WTC11 (cell line): ENCODE measurements around the gene PRDM15. TPM values are rescaled to one million over a fixed set of nuclear protein-coding genes. Genes with fewer than 3 reads are reported as not detected.
A peak's percentile ranks its signal among the peaks of the same experiment; 100 is the strongest.

Experiments
- ATAC-seq: fragments of 200-7000 bp; cut with Tn5 transposase; 2 replicates; pipeline ENCODE4 v1.10.0; 2021; ENCODE audit warnings: mild to moderate bottlenecking, moderate library complexity
- CTCF ChIA-PET: fragments of 300-600 bp; sonication (Branson Sonifier 250); formaldehyde crosslinking; loops from one replicate; lab custom pipeline; 2021; ENCODE audit warnings: antibody characterized with exemption; lab: Charles Lee
- POLR2A ChIA-PET: fragments of 350-600 bp; sonication (Branson Sonifier 250); formaldehyde crosslinking; loops from one replicate; lab custom pipeline; 2021; ENCODE audit warnings: antibody characterized with exemption; lab: Charles Lee
- DNase-seq: peaks from one replicate; pipeline ENCODE4 v3.0.0; 2021; ENCODE audit warnings: low spot score
- H3K27ac Mint-ChIP-seq: 2 replicates; pipeline ENCODE4 v1.8.0; 2021; ENCODE audit warnings: mixed read lengths
- H3K27me3 Mint-ChIP-seq: 2 replicates; pipeline ENCODE4 v1.8.0; 2021; ENCODE audit warnings: low read depth, mild to moderate bottlenecking, moderate library complexity, mixed read lengths
- H3K36me3 Mint-ChIP-seq: 2 replicates; pipeline ENCODE4 v1.8.0; 2021; ENCODE audit warnings: mixed read lengths
- H3K4me1 Mint-ChIP-seq: 2 replicates; pipeline ENCODE4 v1.8.0; 2022; ENCODE audit warnings: mixed read lengths
- H3K4me3 Mint-ChIP-seq: 2 replicates; pipeline ENCODE4 v1.8.0; 2021; ENCODE audit warnings: mild to moderate bottlenecking, moderate library complexity, mixed read lengths
- H3K9me3 Mint-ChIP-seq: 2 replicates; pipeline ENCODE4 v1.8.0; 2021; ENCODE audit warnings: mixed read lengths
- CREM ChIP-seq: sonication (generic); formaldehyde crosslinking; IDR thresholded peaks from 2 replicates; pipeline ENCODE4 v1.8.1; 2022; ENCODE audit warnings: mild to moderate bottlenecking, missing genetic modification reagents, moderate library complexity
- FOXP1 ChIP-seq: sonication (generic); formaldehyde crosslinking; IDR thresholded peaks from 2 replicates; pipeline ENCODE4 v1.8.0; 2022; ENCODE audit warnings: missing genetic modification reagents, mild to moderate bottlenecking, moderate library complexity, borderline replicate concordance
- MYBL2 ChIP-seq: sonication (generic); formaldehyde crosslinking; IDR thresholded peaks from 2 replicates; pipeline ENCODE4 v1.8.1; 2023; ENCODE audit warnings: mild to moderate bottlenecking, moderate library complexity, missing genetic modification reagents
- SMAD4 ChIP-seq: sonication (generic); formaldehyde crosslinking; IDR thresholded peaks from 2 replicates; pipeline ENCODE4 v1.8.0; 2022; ENCODE audit warnings: mild to moderate bottlenecking, missing genetic modification reagents
- SP1 ChIP-seq: sonication (generic); formaldehyde crosslinking; conservative IDR thresholded peaks from 2 replicates; pipeline ENCODE4 v1.8.1; 2022; ENCODE audit warnings: missing genetic modification reagents
- ZNF232 ChIP-seq: sonication (generic); formaldehyde crosslinking; IDR thresholded peaks from 2 replicates; pipeline ENCODE4 v1.8.0; 2022; ENCODE audit warnings: mild to moderate bottlenecking, missing genetic modification reagents
- ZNF416 ChIP-seq: fragments of 250-450 bp; sonication (Bioruptor Pico); IDR thresholded peaks from 2 replicates; pipeline ENCODE4 v1.9.0; 2021; ENCODE audit warnings: mild to moderate bottlenecking, inconsistent platforms
- ZNF423 ChIP-seq: fragments of 250-450 bp; sonication (Bioruptor Pico); IDR thresholded peaks from 2 replicates; pipeline ENCODE4 v2.1.2; 2022; ENCODE audit warnings: mild to moderate bottlenecking, moderate library complexity
- total RNA-seq: library from RNA; stranded (reverse); gene quantifications from 3 replicates; pipeline ENCODE4 v1.2.3, GENCODE V29; 2021
- TF ChIP-seq, protein P1 (sequence below): sonication (generic); formaldehyde crosslinking; IDR thresholded peaks from 2 replicates; pipeline ENCODE4 v1.8.0; 2022; ENCODE audit warnings: mild to moderate bottlenecking, missing genetic modification reagents
- TF ChIP-seq, protein P2 (sequence below): sonication (generic); formaldehyde crosslinking; IDR thresholded peaks from 2 replicates; pipeline ENCODE4 v1.8.0; 2022; ENCODE audit warnings: mild to moderate bottlenecking, missing genetic modification reagents
- TF ChIP-seq, protein P3 (sequence below): sonication (generic); formaldehyde crosslinking; IDR thresholded peaks from 2 replicates; pipeline ENCODE4 v1.8.1; 2022; ENCODE audit warnings: mild to moderate bottlenecking, moderate library complexity, missing genetic modification reagents
- TF ChIP-seq, protein P4 (sequence below): sonication (generic); formaldehyde crosslinking; IDR thresholded peaks from 2 replicates; pipeline ENCODE4 v1.8.0; 2022; ENCODE audit warnings: mild to moderate bottlenecking, missing genetic modification reagents
- TF ChIP-seq, protein P5 (sequence below): fragments of 250-450 bp; sonication (Bioruptor Pico); IDR thresholded peaks from 2 replicates; pipeline ENCODE4 v1.9.0; 2021; ENCODE audit warnings: moderate library complexity, mild to moderate bottlenecking, inconsistent platforms, borderline replicate concordance
- TF ChIP-seq, protein P6 (sequence below): sonication (generic); formaldehyde crosslinking; IDR thresholded peaks from 2 replicates; pipeline ENCODE4 v1.8.0; 2023; ENCODE audit warnings: missing genetic modification reagents
- TF ChIP-seq, protein P7 (sequence below): fragments of 250-450 bp; sonication (Bioruptor Pico); IDR thresholded peaks from 2 replicates; pipeline ENCODE4 v1.8.0; 2021; ENCODE audit warnings: mild to moderate bottlenecking
- TF ChIP-seq, protein P8 (sequence below): fragments of 200-600 bp; IDR thresholded peaks from 2 replicates; pipeline ENCODE4 v1.8.0; 2022; ENCODE audit warnings: antibody characterized with exemption
- TF ChIP-seq, protein P9 (sequence below): sonication (generic); formaldehyde crosslinking; IDR thresholded peaks from 2 replicates; pipeline ENCODE4 v1.8.0; 2022; ENCODE audit warnings: mild to moderate bottlenecking, missing genetic modification reagents

The PRDM15 gene
- total RNA-seq, 1 experiment from 2014 or later, result 12.9 TPM

DNA sequence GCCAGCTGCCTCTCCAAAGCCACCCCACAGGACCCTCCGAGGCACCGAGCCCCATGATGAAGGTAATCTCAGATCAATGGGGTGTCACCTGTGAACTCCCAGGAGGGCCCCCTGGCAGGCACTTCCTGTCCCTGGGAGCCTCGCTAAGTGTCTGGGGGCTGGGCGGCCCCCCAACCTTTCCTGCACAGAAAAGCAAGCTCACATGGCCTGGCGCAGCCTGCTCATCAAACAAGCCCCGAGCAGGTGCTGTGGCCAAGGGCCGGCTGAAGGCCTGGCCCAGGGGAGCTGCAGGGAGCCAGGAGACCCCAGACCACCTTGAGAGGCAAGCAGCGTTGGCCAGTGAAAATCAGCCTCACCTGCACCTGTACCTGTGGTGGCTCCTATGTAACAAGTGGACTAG is 115.1 kb downstream of the PRDM15 start:
- no peak for ATAC-seq
- H3K27me3 Mint-ChIP-seq, result peaks cover 78% of the 10 kb centered on the region
- CTCF ChIA-PET, result interaction anchor here (2.1 to 14.5 kb wide), 6 partner anchors 8 to 152 kb away, joined by 9 to 207 read pairs (median 27); no protein-coding TSS in a partner anchor
- no peaks in the 10 kb centered on the region for H3K9me3 Mint-ChIP-seq
- TF ChIP-seq ZNF423 (CRISPR knock-in tag), result peak; percentile 38; the same call in 1 of the 2 replicates
- TF ChIP-seq ZNF232 (CRISPR knock-in tag), result no peak
- TF ChIP-seq, protein P1, sequence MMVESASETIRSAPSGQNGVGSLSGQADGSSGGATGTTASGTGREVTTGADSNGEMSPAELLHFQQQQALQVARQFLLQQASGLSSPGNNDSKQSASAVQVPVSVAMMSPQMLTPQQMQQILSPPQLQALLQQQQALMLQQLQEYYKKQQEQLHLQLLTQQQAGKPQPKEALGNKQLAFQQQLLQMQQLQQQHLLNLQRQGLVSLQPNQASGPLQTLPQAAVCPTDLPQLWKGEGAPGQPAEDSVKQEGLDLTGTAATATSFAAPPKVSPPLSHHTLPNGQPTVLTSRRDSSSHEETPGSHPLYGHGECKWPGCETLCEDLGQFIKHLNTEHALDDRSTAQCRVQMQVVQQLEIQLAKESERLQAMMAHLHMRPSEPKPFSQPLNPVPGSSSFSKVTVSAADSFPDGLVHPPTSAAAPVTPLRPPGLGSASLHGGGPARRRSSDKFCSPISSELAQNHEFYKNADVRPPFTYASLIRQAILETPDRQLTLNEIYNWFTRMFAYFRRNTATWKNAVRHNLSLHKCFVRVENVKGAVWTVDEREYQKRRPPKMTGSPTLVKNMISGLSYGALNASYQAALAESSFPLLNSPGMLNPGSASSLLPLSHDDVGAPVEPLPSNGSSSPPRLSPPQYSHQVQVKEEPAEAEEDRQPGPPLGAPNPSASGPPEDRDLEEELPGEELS (CRISPR knock-in tag), result no peak
- TF ChIP-seq FOXP1 (CRISPR knock-in tag), result no peak
- TF ChIP-seq, all 79 proteins: peak for 1
- no peaks in the 10 kb centered on the region for H3K36me3 Mint-ChIP-seq
- DNase-seq, result no peak
- H3K4me3 Mint-ChIP-seq, result peak overlapping the region; percentile 82
- peaks cover 86% of the 10 kb centered on the region for H3K4me1 Mint-ChIP-seq
- H3K27ac Mint-ChIP-seq, result no peak overlapping the region; the same call in 1 of the 2 replicates
- POLR2A ChIA-PET, result interaction anchor here (2.3 kb wide), 1 partner anchor 151 kb away, joined by 7 read pairs; no protein-coding TSS in a partner anchor

DNA sequence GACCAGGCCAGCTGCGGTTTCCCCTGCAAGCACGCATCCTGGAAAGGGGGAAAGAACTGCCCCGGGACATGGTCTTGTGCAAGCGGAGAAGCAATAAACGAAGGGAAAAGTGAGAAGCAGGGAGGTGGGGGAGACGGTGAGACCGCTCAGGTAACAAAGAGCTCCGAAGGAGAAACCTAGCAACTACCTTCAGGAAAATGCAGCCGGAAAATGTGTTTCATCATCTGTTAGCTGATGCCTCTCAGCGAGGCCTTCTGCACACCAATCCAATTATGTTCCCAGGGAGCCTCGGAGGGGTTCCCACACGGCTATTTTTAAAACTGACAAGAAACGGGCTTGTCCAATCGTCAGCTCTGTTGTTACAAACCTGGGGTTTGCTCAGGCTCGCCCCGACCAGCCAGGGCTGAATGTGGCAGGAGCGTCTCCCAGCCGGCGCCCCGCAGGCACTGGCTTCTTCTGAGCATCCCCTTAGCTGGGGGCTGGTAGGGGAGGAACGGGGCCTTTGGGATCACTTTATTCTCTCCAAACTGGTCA is 115.7 kb downstream of the PRDM15 start:
- H3K27ac Mint-ChIP-seq, result peak overlapping the region; percentile 89
- no peak for ATAC-seq
- POLR2A ChIA-PET, result interaction anchor here (2.3 kb wide), 1 partner anchor 151 kb away, joined by 7 read pairs; no protein-coding TSS in a partner anchor
- CTCF ChIA-PET, result interaction anchor here (1.1 to 14.5 kb wide), 7 partner anchors 8 to 152 kb away, joined by 3 to 207 read pairs (median 26); no protein-coding TSS in a partner anchor
- peak overlapping the region; percentile 82 for H3K4me3 Mint-ChIP-seq
- H3K27me3 Mint-ChIP-seq, result peaks cover 73% of the 10 kb centered on the region
- TF ChIP-seq ZNF423 (CRISPR knock-in tag) (no peak), SMAD4 (no peak), ZNF416 (CRISPR knock-in tag) (no peak), SP1 (no peak), CREM (CRISPR knock-in tag) (no peak), ZNF232 (CRISPR knock-in tag) (no peak), MYBL2 (CRISPR knock-in tag) (no peak)
- TF ChIP-seq, protein P2, sequence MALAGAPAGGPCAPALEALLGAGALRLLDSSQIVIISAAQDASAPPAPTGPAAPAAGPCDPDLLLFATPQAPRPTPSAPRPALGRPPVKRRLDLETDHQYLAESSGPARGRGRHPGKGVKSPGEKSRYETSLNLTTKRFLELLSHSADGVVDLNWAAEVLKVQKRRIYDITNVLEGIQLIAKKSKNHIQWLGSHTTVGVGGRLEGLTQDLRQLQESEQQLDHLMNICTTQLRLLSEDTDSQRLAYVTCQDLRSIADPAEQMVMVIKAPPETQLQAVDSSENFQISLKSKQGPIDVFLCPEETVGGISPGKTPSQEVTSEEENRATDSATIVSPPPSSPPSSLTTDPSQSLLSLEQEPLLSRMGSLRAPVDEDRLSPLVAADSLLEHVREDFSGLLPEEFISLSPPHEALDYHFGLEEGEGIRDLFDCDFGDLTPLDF, result no peak
- TF ChIP-seq, protein P3, sequence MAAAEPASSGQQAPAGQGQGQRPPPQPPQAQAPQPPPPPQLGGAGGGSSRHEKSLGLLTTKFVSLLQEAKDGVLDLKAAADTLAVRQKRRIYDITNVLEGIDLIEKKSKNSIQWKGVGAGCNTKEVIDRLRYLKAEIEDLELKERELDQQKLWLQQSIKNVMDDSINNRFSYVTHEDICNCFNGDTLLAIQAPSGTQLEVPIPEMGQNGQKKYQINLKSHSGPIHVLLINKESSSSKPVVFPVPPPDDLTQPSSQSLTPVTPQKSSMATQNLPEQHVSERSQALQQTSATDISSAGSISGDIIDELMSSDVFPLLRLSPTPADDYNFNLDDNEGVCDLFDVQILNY, result no peak
- TF ChIP-seq, protein P4, sequence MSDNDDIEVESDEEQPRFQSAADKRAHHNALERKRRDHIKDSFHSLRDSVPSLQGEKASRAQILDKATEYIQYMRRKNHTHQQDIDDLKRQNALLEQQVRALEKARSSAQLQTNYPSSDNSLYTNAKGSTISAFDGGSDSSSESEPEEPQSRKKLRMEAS (CRISPR knock-in tag), result no peak
- TF ChIP-seq, protein P5, sequence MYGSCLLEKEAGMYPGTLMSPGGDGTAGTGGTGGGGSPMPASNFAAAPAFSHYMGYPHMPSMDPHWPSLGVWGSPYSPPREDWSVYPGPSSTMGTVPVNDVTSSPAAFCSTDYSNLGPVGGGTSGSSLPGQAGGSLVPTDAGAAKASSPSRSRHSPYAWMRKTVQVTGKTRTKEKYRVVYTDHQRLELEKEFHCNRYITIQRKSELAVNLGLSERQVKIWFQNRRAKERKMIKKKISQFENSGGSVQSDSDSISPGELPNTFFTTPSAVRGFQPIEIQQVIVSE (CRISPR knock-in tag), result no peak
- TF ChIP-seq, protein P6, sequence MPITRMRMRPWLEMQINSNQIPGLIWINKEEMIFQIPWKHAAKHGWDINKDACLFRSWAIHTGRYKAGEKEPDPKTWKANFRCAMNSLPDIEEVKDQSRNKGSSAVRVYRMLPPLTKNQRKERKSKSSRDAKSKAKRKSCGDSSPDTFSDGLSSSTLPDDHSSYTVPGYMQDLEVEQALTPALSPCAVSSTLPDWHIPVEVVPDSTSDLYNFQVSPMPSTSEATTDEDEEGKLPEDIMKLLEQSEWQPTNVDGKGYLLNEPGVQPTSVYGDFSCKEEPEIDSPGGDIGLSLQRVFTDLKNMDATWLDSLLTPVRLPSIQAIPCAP (CRISPR knock-in tag), result no peak
- TF ChIP-seq, protein P7, sequence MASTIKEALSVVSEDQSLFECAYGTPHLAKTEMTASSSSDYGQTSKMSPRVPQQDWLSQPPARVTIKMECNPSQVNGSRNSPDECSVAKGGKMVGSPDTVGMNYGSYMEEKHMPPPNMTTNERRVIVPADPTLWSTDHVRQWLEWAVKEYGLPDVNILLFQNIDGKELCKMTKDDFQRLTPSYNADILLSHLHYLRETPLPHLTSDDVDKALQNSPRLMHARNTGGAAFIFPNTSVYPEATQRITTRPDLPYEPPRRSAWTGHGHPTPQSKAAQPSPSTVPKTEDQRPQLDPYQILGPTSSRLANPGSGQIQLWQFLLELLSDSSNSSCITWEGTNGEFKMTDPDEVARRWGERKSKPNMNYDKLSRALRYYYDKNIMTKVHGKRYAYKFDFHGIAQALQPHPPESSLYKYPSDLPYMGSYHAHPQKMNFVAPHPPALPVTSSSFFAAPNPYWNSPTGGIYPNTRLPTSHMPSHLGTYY (CRISPR knock-in tag), result no peak
- TF ChIP-seq, protein P8, sequence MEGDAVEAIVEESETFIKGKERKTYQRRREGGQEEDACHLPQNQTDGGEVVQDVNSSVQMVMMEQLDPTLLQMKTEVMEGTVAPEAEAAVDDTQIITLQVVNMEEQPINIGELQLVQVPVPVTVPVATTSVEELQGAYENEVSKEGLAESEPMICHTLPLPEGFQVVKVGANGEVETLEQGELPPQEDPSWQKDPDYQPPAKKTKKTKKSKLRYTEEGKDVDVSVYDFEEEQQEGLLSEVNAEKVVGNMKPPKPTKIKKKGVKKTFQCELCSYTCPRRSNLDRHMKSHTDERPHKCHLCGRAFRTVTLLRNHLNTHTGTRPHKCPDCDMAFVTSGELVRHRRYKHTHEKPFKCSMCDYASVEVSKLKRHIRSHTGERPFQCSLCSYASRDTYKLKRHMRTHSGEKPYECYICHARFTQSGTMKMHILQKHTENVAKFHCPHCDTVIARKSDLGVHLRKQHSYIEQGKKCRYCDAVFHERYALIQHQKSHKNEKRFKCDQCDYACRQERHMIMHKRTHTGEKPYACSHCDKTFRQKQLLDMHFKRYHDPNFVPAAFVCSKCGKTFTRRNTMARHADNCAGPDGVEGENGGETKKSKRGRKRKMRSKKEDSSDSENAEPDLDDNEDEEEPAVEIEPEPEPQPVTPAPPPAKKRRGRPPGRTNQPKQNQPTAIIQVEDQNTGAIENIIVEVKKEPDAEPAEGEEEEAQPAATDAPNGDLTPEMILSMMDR, result no peak
- TF ChIP-seq, protein P9, sequence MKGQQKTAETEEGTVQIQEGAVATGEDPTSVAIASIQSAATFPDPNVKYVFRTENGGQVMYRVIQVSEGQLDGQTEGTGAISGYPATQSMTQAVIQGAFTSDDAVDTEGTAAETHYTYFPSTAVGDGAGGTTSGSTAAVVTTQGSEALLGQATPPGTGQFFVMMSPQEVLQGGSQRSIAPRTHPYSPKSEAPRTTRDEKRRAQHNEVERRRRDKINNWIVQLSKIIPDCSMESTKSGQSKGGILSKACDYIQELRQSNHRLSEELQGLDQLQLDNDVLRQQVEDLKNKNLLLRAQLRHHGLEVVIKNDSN (CRISPR knock-in tag), result no peak
- TF ChIP-seq, all 79 proteins: peak for 0
- DNase-seq, result peak; percentile 46
- H3K36me3 Mint-ChIP-seq, result no peaks in the 10 kb centered on the region
- no peaks in the 10 kb centered on the region for H3K9me3 Mint-ChIP-seq
- H3K4me1 Mint-ChIP-seq, result peaks cover 84% of the 10 kb centered on the region
